Heart left ventricle (tissue), 13 donors: ENCODE measurements around the gene UPF2.

Experiments used
- CTCF ChIP-seq, 12 donors: fragments of 200-600 bp; sonication (generic) in 4 of 12; IDR thresholded peaks; one replicate each; pipeline versions ENCODE4 v1.5.0 to v1.8.0; 2018 to 2022; ENCODE audit warnings: antibody characterized with exemption in 12 of 12, mild to moderate bottlenecking in 5 of 12
- POLR2A ChIP-seq, 2 donors: fragments of 450-650 bp; IDR thresholded peaks; one replicate each; pipeline ENCODE4 v1.6.1; 2017; ENCODE audit warnings: antibody characterized with exemption in 2 of 2, mild to moderate bottlenecking in 2 of 2, moderate library complexity in 2 of 2
- donor health status: ischemic (EF 13 %, LVEDD 7.1; RV severe dilation, severe dysfunction).
- donor health status: DM: no; HTN: yes; CAD: no.
- donor health status: DM: no; HTN: no; CAD: no.
- donor health status: ischemic (EF 25% LVEDD 6.9; RV normal size, moderate dysfunction).
- donor health status: ischemic (EF 25% LVEDD 5.7; RV mildly dilated, moderate dysfunction).
- donor health status: ischemic (EF 35%, LVEDD 5.7; RV mildly dilated, moderate dysfunction).
- donor health status: nonischemic (EF 11% LVEDD 7.7; RV severe dilation, severe dysfunction).
- donor health status: DM: yes; HTN: yes; CAD: no.
- donor health status: PGD.
- donor health status: ischemic (EF 29% LVEDD 5.4; RV normal size, mild dysfunction).
- donor health status: nonischemic (EF 23%, LVEDD 6.1; RV moderate dilation, normal function).

- TF ChIP-seq CTCF (IDR thresholded peaks at IDR 0.05), result no peak
- TF ChIP-seq POLR2A (IDR thresholded peaks at IDR 0.05), result no peak
These were observed 120.7 kb downstream of the UPF2 start for GRCh38 chr10:11921800-11922392.
